ENCODE results near the gene EXTL2.
"Not testable (repeated sequence)": the region's sequence is repeated elsewhere in the genome, so short reads cannot be mapped to it uniquely, and the experiment has no call there.

EXTL2 gene

GRCh38 chr1:100862591-100862990, 32.1 kb downstream of the EXTL2 start:
- in situ Hi-C loops (cut with MboI; ENCODE audit: low sequenced_read_pairs), result loop anchor here (10.0 kb wide), 2 partner anchors 248 to 1048 kb away; no protein-coding TSS in a partner anchor

GRCh38 chr1:100861379-100861778, 33.3 kb downstream of the EXTL2 start:
- in situ Hi-C loops (cut with MboI; ENCODE audit: low sequenced_read_pairs), result loop anchor here (10.0 kb wide), 2 partner anchors 247 to 1047 kb away; no protein-coding TSS in a partner anchor

GRCh38 chr1:100860397-100860991, 34.1 kb downstream of the EXTL2 start:
- in situ Hi-C loops (cut with MboI; ENCODE audit: low sequenced_read_pairs), result loop anchor here (10.0 kb wide), 2 partner anchors 246 to 1046 kb away; no protein-coding TSS in a partner anchor

- in situ Hi-C loops (cut with MboI; ENCODE audit: low sequenced_read_pairs), result not testable (repeated sequence)
Measured at GRCh38 chr1:100855116-100855515, 39.5 kb downstream of the EXTL2 start.

- in situ Hi-C loops (cut with MboI; ENCODE audit: low sequenced_read_pairs), result no loop called here
Measured at GRCh38 chr1:100852976-100853375, 41.7 kb downstream of the EXTL2 start.

- in situ Hi-C loops (cut with MboI; ENCODE audit: low sequenced_read_pairs), result no loop called here
Measured at GRCh38 chr1:100851726-100852125, 42.9 kb downstream of the EXTL2 start.

- in situ Hi-C loops (cut with MboI; ENCODE audit: low sequenced_read_pairs), result no loop called here
Measured at GRCh38 chr1:100847361-100848082, 47.1 kb downstream of the EXTL2 start.

GRCh38 chr1:100843160-100843559, 51.5 kb downstream of the EXTL2 start:
- in situ Hi-C loops (cut with MboI; ENCODE audit: low sequenced_read_pairs), result not testable (repeated sequence)

- in situ Hi-C loops (cut with MboI; ENCODE audit: low sequenced_read_pairs), result no loop called here
Measured at GRCh38 chr1:100835866-100836842, 58.5 kb downstream of the EXTL2 start.

GRCh38 chr1:100834777-100835660, 59.6 kb downstream of the EXTL2 start:
- in situ Hi-C loops (cut with MboI; ENCODE audit: low sequenced_read_pairs), result no loop called here

- in situ Hi-C loops (cut with MboI; ENCODE audit: low sequenced_read_pairs), result no loop called here
Measured at GRCh38 chr1:100832694-100833428, 61.8 kb downstream of the EXTL2 start.

GRCh38 chr1:100825666-100826065, 69.0 kb downstream of the EXTL2 start:
- in situ Hi-C loops (cut with MboI; ENCODE audit: low sequenced_read_pairs), result not testable (repeated sequence)
